Heart right ventricle (tissue), 16 donors: ENCODE results near the gene RPN2. TPM values are rescaled to one million over a fixed set of nuclear protein-coding genes. Genes with fewer than 3 reads are reported as not detected.

Experiments
- ATAC-seq, 8 donors: fragments of 200-7000 bp; cut with Tn5 transposase; one replicate each; pipeline ENCODE4 v1.9.1; 2020; ENCODE audit warnings: mild to moderate bottlenecking in 8 of 8, moderate library complexity in 8 of 8, moderate number of reproducible peaks in 1 of 8
- DNase-seq, 2 donors: peaks; one replicate each; pipeline ENCODE4 v3.0.0-alpha.2; 2020
- H3K27ac ChIP-seq, 10 donors: fragments of 200-600 bp; sonication (generic) in 2 of 10; one replicate each; pipeline versions ENCODE4 v1.5.0 to v1.8.0; 2020 to 2022; ENCODE audit warnings: mild to moderate bottlenecking in 3 of 10
- H3K27me3 ChIP-seq, 7 donors: fragments of 200-600 bp; one replicate each; pipeline ENCODE4 v1.8.0; 2021 to 2022; ENCODE audit warnings: mild to moderate bottlenecking in 2 of 7
- H3K36me3 ChIP-seq, 9 donors: fragments of 200-600 bp; sonication (generic) in 1 of 9; one replicate each; pipeline versions ENCODE4 v1.5.0 to v1.8.0; 2020 to 2022; ENCODE audit warnings: mild to moderate bottlenecking in 2 of 9
- H3K4me1 ChIP-seq, 9 donors: fragments of 200-600 bp; sonication (generic) in 1 of 9; one replicate each; pipeline versions ENCODE4 v1.5.0 to v1.8.0; 2020 to 2022; ENCODE audit warnings: mild to moderate bottlenecking in 4 of 9
- H3K4me3 ChIP-seq, 10 donors: fragments of 200-600 bp; sonication (generic) in 2 of 10; one replicate each; pipeline versions ENCODE4 v1.5.0 to v1.8.0; 2020 to 2022; ENCODE audit warnings: mild to moderate bottlenecking in 7 of 10, moderate library complexity in 2 of 10
- H3K9me3 ChIP-seq, 11 donors: fragments of 200-600 bp in 10 of 11; sonication (generic) in 2 of 11; one replicate each; pipeline versions ENCODE4 v1.5.0 to v1.8.0; 2013 to 2022; ENCODE audit warnings: mild to moderate bottlenecking in 2 of 11, control low read depth in 1 of 11, moderate library complexity in 1 of 11
- WGBS, 2 donors: extraction: QIAGEN DNeasy Blood & Tissue Kit; methylation state at CpG; one replicate each; pipeline ENCODE4 v1.1.7; 2013; ENCODE audit warnings: inconsistent platforms in 1 of 2; 5-methylcytosine and 5-hydroxymethylcytosine counted together
- intact Hi-C, 10 donors: fragments of 100-400 bp; cut with DNase I; formaldehyde crosslinking; loops; one replicate each; pipeline versions ENCODE4 v1.11.1 to v1.14.2; 2022
- polyA plus RNA-seq, 2 donors: library from polyadenylated mRNA; stranded (reverse); fragments of 200-250 nt; gene quantifications; one replicate each; pipeline ENCODE4 v1.2.3, GENCODE V29; 2013
- total RNA-seq, 10 donors: library from RNA; stranded (reverse); fragmentation: NEBNext Ultra II Directional in 3 of 10; extraction: Animal tissue kit (Norgen Biotek cat#: 25700) in 3 of 10; gene quantifications; one replicate each; pipeline versions ENCODE4 v1.2.1 to v1.2.4, GENCODE V29; 2021 to 2023
- TF ChIP-seq, protein P1 (sequence below), 9 donors: fragments of 200-600 bp; sonication (generic) in 2 of 9; IDR thresholded peaks; one replicate each; pipeline versions ENCODE4 v1.5.0 to v1.8.0; 2021 to 2022; ENCODE audit warnings: antibody characterized with exemption in 9 of 9, mild to moderate bottlenecking in 5 of 9, moderate library complexity in 1 of 9
- donor health status: Arrhythmogenic right ventricular cardiomyopathy.
- donor health status: ischemic (EF 13 %, LVEDD 7.1; RV severe dilation, severe dysfunction).
- donor health status: healthy with polysubstance abuse.
- donor health status: DM: no; HTN: yes; CAD: no.
- donor health status: DM: no; HTN: no; CAD: no.
- donor health status: ischemic (EF 25% LVEDD 6.9; RV normal size, moderate dysfunction).
- donor health status: ischemic (EF 25% LVEDD 5.7; RV mildly dilated, moderate dysfunction).
- donor health status: healthy.
- donor health status: DM: yes; HTN: yes; CAD: no.
- donor health status: Ischemic cardiomyopathy.
- donor health status: ischemic (EF 35%, LVEDD 5.7; RV mildly dilated, moderate dysfunction).
- donor health status: nonischemic (EF 11% LVEDD 7.7; RV severe dilation, severe dysfunction).
- donor health status: DM: yes; HTN: yes; CAD: no.
- donor health status: PGD.
- donor health status: ischemic (EF 29% LVEDD 5.4; RV normal size, mild dysfunction).
- donor health status: nonischemic (EF 23%, LVEDD 6.1; RV moderate dilation, normal function).

The RPN2 gene
- total and polyA plus RNA-seq, 12 donors = 30.9 to 166 (median 95.2) TPM

DNA sequence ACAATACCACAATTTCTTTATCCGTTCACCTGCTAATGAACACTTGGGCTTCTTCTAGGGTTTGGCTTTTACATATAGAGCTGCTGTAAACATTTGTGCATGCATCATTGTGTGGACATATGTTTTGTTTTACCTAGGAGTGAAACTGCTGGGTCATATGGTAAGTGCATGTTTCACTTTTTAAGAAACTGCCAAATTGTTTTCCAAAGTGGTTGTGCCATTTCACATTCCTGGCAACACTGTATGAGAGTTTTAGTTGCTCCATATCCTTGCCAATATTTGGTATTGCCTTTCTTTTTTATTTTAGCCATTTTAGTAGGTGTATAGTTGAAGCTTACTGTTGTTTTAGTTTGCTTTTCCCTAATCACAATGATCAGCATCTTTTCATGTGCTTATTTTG, 14.1 kb upstream of the RPN2 start:
- intact Hi-C loops = no loop called here
- Histone ChIP-seq H3K9me3 (no peaks in the 10 kb centered on the region), H3K36me3 (peaks cover 0 to 18% (median 0%) of the 10 kb centered on the region in 9 donors), H3K4me3 (no peak overlapping the region), H3K27ac (no peak overlapping the region), H3K4me1 (no peaks in the 10 kb centered on the region), H3K27me3 (no peaks in the 10 kb centered on the region)
- DNase-seq = no peak
- TF ChIP-seq, protein P1, sequence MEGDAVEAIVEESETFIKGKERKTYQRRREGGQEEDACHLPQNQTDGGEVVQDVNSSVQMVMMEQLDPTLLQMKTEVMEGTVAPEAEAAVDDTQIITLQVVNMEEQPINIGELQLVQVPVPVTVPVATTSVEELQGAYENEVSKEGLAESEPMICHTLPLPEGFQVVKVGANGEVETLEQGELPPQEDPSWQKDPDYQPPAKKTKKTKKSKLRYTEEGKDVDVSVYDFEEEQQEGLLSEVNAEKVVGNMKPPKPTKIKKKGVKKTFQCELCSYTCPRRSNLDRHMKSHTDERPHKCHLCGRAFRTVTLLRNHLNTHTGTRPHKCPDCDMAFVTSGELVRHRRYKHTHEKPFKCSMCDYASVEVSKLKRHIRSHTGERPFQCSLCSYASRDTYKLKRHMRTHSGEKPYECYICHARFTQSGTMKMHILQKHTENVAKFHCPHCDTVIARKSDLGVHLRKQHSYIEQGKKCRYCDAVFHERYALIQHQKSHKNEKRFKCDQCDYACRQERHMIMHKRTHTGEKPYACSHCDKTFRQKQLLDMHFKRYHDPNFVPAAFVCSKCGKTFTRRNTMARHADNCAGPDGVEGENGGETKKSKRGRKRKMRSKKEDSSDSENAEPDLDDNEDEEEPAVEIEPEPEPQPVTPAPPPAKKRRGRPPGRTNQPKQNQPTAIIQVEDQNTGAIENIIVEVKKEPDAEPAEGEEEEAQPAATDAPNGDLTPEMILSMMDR (IDR thresholded peaks at IDR 0.05) = no peak
- WGBS, 2 donors = 93 to 98% methylated on average over 1 of the region's 1 CpG
- no peak for ATAC-seq

DNA sequence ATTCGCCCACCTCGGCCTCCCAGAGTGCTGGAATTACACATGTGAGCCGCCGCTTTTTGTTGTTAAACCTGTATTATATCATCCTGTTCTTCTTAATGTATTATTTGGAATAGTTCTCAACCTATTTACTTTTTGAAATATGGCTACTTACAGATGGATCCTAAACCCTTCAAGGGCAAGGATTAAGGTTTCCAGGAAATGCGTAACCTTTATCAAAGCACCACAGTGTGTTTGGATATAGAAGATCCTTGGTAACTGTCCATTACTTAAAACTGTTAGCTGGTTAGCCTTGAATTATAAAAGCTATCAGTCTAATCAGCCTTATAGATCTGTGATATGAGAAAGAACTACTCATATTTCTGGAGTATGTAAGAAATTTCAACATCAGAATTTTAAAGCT, 12.3 kb upstream of the RPN2 start:
- intact Hi-C loops = no loop called here
- H3K36me3 ChIP-seq = peaks cover 0 to 18% (median 0%) of the 10 kb centered on the region in 9 donors
- ATAC-seq (no peak), DNase-seq (no peak)
- TF ChIP-seq, protein P1 (IDR thresholded peaks at IDR 0.05) = no peak
- no peaks in the 10 kb centered on the region for H3K27me3 ChIP-seq
- H3K9me3 ChIP-seq = no peaks in the 10 kb centered on the region
- H3K27ac ChIP-seq = no peak overlapping the region
- WGBS, 2 donors = 97% methylated on average over 5 of the region's 5 CpGs
- H3K4me3 ChIP-seq = no peak overlapping the region
- no peaks in the 10 kb centered on the region for H3K4me1 ChIP-seq

DNA sequence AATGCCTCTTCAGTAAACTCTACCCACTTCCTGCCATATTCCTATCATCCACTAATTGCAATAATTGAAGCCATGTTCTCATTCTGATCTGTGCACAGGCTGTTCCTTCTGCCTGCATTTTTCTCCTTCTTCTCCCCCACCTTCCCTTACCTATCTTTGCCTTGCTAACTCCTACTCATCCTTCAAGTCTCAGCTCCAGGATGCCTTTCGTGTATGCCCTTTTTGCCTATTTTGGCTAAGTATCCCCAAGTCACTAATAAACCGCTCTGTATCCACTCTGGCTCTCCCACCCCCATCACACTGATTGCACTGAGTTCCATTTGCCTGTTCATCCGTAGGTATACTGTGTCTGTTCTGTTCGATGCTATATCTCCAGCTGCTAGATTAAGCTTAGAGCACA, 6.3 kb upstream of the RPN2 start:
- 95 to 97% methylated on average over 4 of the region's 4 CpGs for WGBS, 2 donors
- Histone ChIP-seq H3K27ac (no peak overlapping the region), H3K36me3 (peaks cover 0 to 3% (median 0%) of the 10 kb centered on the region in 9 donors), H3K27me3 (no peaks in the 10 kb centered on the region), H3K9me3 (no peaks in the 10 kb centered on the region), H3K4me3 (no peak overlapping the region), H3K4me1 (peaks cover 0 to 6% (median 5%) of the 10 kb centered on the region in 9 donors)
- intact Hi-C loops = loop anchor here in 1 of 10 donors (10.0 kb wide), 1 partner anchor 68 kb away; no protein-coding TSS in a partner anchor
- ATAC-seq (no peak), DNase-seq (no peak)
- TF ChIP-seq, protein P1 (IDR thresholded peaks at IDR 0.05) = no peak

DNA sequence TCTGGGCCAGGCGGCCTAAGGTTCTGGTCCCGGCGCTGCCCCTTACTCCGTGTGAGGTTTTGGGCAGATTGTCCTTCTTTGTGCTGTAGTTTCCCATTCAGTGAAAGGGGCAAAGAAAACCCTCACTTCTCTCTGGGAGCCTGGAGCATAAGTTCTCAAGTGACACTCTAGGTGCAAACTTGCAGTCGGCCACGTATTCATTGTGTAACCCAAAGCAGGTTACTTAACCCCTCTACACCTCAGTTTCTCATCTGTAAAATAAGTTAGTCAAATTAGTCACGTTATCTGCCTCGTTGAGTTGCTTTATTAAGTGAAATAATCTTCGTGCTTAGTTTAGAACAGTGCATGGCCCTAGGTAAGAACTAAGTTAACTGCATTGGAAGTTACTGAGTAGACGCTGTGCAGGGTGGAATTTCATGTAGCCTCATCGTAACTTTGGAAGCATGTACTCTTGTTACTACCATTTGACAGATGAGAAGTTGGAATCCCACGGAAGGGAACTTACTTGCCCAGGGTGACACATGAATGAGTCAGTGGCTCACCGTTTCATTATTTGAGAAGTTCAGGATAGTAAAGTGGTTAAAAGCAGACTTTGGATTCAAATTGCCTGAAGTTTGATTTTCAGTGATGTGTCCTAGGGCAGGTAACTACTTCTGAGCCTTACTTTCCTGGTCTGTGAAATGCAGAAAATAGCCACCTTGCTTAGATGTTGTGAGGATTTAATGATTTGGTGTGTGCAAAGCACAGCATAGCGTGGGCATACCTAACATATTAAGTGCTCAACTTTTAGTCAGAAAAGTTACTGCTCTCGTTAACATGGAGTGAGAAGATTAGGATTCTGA, 774 bp downstream of the RPN2 start:
- TF ChIP-seq, protein P1 (IDR thresholded peaks at IDR 0.05) = no peak
- no peak for DNase-seq
- Histone ChIP-seq H3K9me3 (no peaks in the 10 kb centered on the region), H3K4me1 (peaks cover 9 to 49% (median 39%) of the 10 kb centered on the region in 9 donors), H3K36me3 (peaks cover 0 to 27% (median 6%) of the 10 kb centered on the region in 9 donors), H3K4me3 (peak overlapping the region; percentile 65 to 96 (median 82)), H3K27me3 (no peaks in the 10 kb centered on the region), H3K27ac (peak overlapping the region in 9 of 10 donors; percentile 94 to 99 (median 98))
- ATAC-seq = no peak
- WGBS, 2 donors = 10% methylated on average over 15 of the region's 15 CpGs
- intact Hi-C loops = loop anchor here in 1 of 10 donors (10.0 kb wide), 1 partner anchor 75 kb away; no protein-coding TSS in a partner anchor
